Psoas muscle (tissue), 8 donors: Measurements from ENCODE around the gene AIG1. TPM values are rescaled to one million over a fixed set of nuclear protein-coding genes. Genes with fewer than 3 reads are reported as not detected.

Source experiments
- ATAC-seq, 4 donors: fragments of 200-7000 bp; cut with Tn5 transposase; one replicate each; pipeline ENCODE4 v1.9.1; 2020; ENCODE audit warnings: moderate library complexity in 3 of 4, mild to moderate bottlenecking in 2 of 4
- DNase-seq, 2 donors: peaks; one replicate each; pipeline ENCODE4 v3.0.0-alpha.2; 2020
- H3K27ac ChIP-seq: fragments of 200-600 bp; one replicate; pipeline ENCODE4 v1.8.0; 2022
- H3K27me3 ChIP-seq, 3 donors: fragments of 200-600 bp in 1 of 3; one replicate each; pipeline versions ENCODE4 v1.6.1 to v1.8.0; 2013 to 2022; ENCODE audit warnings: low read length in 2 of 3, mild to moderate bottlenecking in 2 of 3, moderate library complexity in 1 of 3; ENCODE audit not compliant: insufficient read depth in 3 of 3
- H3K36me3 ChIP-seq, 2 donors: fragments of 200-600 bp in 1 of 2; one replicate each; pipeline versions ENCODE4 v1.6.1 to v1.8.0; 2013 to 2022; ENCODE audit warnings: low read depth in 1 of 2, mild to moderate bottlenecking in 1 of 2, moderate library complexity in 1 of 2; ENCODE audit not compliant: insufficient read depth in 1 of 2
- H3K4me1 ChIP-seq: fragments of 200-600 bp; one replicate; pipeline ENCODE4 v1.8.0; 2022
- H3K4me3 ChIP-seq: fragments of 200-600 bp; one replicate; pipeline ENCODE4 v1.8.0; 2022; ENCODE audit warnings: mild to moderate bottlenecking
- H3K9me3 ChIP-seq: fragments of 200-600 bp; one replicate; pipeline ENCODE4 v1.8.0; 2022
- WGBS, 3 donors: extraction: QIAGEN DNeasy Blood & Tissue Kit; methylation state at CpG; one replicate each; pipeline versions ENCODE4 v1.1.6 to v1.1.7; 2013; 5-methylcytosine and 5-hydroxymethylcytosine counted together
- intact Hi-C, 2 donors: fragments of 100-400 bp; cut with DNase I; formaldehyde crosslinking; loops; one replicate each; pipeline versions ENCODE4 v1.11.0 to v1.14.2; 2022
- polyA plus RNA-seq, 3 donors: library from polyadenylated mRNA; stranded (reverse); fragments of 200-250 nt; gene quantifications; one replicate each; pipeline ENCODE4 v1.2.3, GENCODE V29; 2013
- total RNA-seq, 4 donors: library from RNA; stranded (reverse); fragmentation: NEBNext Ultra II Directional in 2 of 4; extraction: Animal tissue kit (Norgen Biotek cat#: 25700) in 2 of 4; gene quantifications; one replicate each; pipeline versions ENCODE4 v1.2.1 to v1.2.4, GENCODE V29; 2021 to 2023
- TF ChIP-seq, protein P1 (sequence below): fragments of 200-600 bp; IDR thresholded peaks from one replicate; pipeline ENCODE4 v1.8.0; 2022; ENCODE audit warnings: antibody characterized with exemption
- donor health status: healthy with polysubstance abuse.
- donor health status: DM: no; HTN: no; CAD: no; lungs with moderate emphysema.
- donor health status: Bipolar disorder and iron deficiency.
- donor health status: healthy.
- donor health status: DM: yes; HTN: yes; CAD: no.
- donor health status: DM: no; HTN: no; CAD: no.
- donor health status: DM: no; HTN: no; CAD: no.
- donor health status: DM: yes; HTN: yes; CAD: no.

Gene AIG1
- total and polyA plus RNA-seq, 7 donors, result 4.0 to 24.6 (median 5.8) TPM

DNA sequence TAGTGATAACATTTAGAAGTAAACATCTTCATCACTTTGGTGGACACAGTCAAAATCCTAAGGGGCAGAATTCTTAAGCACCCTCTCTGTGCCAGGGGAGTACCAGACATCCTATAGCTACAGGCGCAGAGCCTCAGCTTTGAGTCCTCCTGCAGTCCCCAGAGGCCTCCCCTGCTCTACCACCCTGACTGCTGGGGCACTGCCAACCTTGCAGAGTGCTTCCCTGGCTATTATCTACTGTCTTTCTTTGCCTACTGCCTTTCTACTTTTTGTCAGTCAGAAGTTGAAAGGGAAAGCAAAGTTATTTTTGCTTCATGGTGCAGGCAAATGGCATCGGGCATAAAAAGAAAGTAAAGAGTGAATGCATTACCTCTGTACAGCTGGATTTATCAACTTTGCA, 80.1 kb downstream of the AIG1 start:
- DNase-seq (no peak), ATAC-seq (no peak)
- Histone ChIP-seq H3K9me3 (no peaks in the 10 kb centered on the region), H3K27me3 (no peaks in the 10 kb centered on the region), H3K4me3 (no peak overlapping the region), H3K27ac (no peak overlapping the region), H3K36me3 (peaks cover 0 to 13% of the 10 kb centered on the region in 2 donors), H3K4me1 (no peaks in the 10 kb centered on the region)
- 82 to 89% (median 87%) methylated on average over 2 of the region's 2 CpGs for WGBS, 3 donors
- TF ChIP-seq, protein P1, sequence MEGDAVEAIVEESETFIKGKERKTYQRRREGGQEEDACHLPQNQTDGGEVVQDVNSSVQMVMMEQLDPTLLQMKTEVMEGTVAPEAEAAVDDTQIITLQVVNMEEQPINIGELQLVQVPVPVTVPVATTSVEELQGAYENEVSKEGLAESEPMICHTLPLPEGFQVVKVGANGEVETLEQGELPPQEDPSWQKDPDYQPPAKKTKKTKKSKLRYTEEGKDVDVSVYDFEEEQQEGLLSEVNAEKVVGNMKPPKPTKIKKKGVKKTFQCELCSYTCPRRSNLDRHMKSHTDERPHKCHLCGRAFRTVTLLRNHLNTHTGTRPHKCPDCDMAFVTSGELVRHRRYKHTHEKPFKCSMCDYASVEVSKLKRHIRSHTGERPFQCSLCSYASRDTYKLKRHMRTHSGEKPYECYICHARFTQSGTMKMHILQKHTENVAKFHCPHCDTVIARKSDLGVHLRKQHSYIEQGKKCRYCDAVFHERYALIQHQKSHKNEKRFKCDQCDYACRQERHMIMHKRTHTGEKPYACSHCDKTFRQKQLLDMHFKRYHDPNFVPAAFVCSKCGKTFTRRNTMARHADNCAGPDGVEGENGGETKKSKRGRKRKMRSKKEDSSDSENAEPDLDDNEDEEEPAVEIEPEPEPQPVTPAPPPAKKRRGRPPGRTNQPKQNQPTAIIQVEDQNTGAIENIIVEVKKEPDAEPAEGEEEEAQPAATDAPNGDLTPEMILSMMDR, result no peak
- intact Hi-C loops, result no loop called here

DNA sequence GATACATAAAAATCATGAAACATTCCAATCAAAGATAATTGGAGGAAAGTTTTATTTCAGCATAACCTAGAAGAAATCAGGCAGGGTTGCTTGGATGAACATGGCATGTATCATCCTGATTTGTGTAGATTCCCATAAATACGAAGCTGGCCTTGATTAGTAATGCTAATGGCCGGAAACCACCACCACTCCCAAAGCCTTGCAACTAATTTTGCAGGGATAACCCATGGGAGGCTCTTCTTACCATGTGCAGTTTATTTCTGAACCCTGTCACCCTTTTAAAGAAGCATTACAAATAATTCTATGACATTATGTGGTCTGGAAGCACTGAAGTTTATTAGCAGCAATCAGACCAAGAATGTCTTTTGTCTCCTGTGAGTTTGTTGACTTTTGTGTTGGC, 80.8 kb downstream of the AIG1 start:
- TF ChIP-seq, protein P1, result no peak
- no peaks in the 10 kb centered on the region for H3K4me1 ChIP-seq
- WGBS, 3 donors, result 88 to 92% (median 92%) methylated on average over 2 of the region's 2 CpGs
- peaks cover 0 to 13% of the 10 kb centered on the region in 2 donors for H3K36me3 ChIP-seq
- H3K27me3 ChIP-seq, result no peaks in the 10 kb centered on the region
- DNase-seq (no peak), ATAC-seq (no peak)
- H3K4me3 ChIP-seq, result no peak overlapping the region
- H3K9me3 ChIP-seq, result no peaks in the 10 kb centered on the region
- H3K27ac ChIP-seq, result no peak overlapping the region
- intact Hi-C loops, result no loop called here

DNA sequence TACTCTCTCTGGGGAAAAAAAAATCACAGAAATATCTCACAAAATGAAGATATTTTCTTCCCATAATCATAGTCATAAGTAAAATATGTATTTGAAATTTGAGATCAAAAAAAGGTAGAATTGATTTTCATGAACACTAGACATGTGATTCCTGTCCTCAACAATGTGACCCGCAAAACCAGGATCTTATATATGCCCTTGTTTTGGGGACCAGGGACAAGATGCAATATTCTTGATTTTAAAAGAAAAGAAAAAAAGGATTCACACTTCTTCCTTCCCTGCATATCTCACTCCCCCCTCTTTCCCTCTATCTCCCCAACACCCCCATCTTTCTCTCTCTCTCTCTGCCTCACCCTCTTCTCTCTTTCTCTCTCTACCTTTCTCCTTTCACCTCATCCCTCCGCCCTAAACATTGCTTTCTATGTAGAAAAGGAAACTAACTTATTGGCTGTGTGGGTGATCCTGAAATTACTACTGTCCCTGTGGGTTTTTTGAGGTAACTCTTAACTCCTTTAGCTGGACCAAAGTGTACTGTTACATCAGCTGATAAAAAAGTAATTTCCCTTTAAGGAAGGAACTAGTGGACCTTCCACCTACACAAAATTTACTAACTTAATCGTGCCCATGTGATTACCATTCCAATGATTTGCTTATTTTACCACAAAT, 85.6 kb downstream of the AIG1 start:
- no peak overlapping the region for H3K27ac ChIP-seq
- DNase-seq, result no peak
- TF ChIP-seq, protein P1, result no peak
- H3K27me3 ChIP-seq, result no peaks in the 10 kb centered on the region
- no peak for ATAC-seq
- H3K9me3 ChIP-seq, result no peaks in the 10 kb centered on the region
- no peak overlapping the region for H3K4me3 ChIP-seq
- intact Hi-C loops, result loop anchor here in 1 of 2 donors (5.0 kb wide), 1 partner anchor 44 kb away; no protein-coding TSS in a partner anchor
- no peaks in the 10 kb centered on the region for H3K36me3 ChIP-seq
- H3K4me1 ChIP-seq, result no peaks in the 10 kb centered on the region
- WGBS, 3 donors, result 85 to 90% (median 87%) methylated on average over 3 of the region's 3 CpGs

DNA sequence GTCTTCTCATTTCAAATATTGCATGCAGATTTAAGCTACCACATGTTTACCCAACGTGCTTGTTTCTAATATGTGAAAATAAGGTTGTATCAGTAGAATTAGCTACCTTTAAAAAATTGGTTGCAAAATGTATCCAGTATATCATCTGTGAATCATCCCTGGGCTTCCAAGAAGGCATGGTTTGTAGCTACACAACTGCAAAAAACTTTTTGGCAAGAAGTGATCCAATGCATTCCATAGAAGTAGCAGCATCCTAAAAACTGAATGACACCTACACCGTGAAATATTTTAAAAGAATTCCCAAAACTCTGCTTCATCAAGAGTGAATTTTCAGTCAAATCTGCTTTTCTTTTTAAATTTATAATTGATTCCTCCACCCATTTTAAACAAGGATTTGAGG, 89.1 kb downstream of the AIG1 start:
- Histone ChIP-seq H3K4me3 (no peak overlapping the region), H3K27me3 (no peaks in the 10 kb centered on the region), H3K9me3 (no peaks in the 10 kb centered on the region), H3K36me3 (no peaks in the 10 kb centered on the region), H3K4me1 (no peaks in the 10 kb centered on the region), H3K27ac (no peak overlapping the region)
- ATAC-seq, result no peak
- TF ChIP-seq, protein P1, result no peak
- WGBS, 3 donors, result 74 to 92% (median 82%) methylated on average over 2 of the region's 2 CpGs
- DNase-seq, result no peak
- intact Hi-C loops, result loop anchor here (5.0 to 10.0 kb wide), 3 partner anchors 47 to 455 kb away; partner anchors contain the start of gene AIG1 (in 1 of the 2)

DNA sequence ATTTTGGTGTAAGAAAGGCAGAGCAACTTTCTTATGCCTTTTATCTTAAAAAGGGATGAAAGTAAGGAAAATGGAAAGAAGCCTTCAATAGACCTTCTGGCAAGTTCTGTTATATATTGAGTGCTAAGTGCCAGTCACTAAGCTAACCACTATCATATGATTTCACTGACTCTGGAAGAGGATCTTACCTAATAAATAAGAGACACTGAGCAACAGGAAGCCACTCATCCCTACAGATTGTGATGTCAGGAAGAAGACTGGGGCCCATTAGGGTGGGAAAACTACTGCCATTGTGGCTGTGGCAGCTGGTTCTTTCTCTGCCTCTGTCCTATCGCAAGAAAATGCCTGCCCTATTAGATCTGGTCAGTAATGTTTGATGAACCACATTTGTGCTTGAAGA, 89.6 kb downstream of the AIG1 start:
- Histone ChIP-seq H3K9me3 (no peaks in the 10 kb centered on the region), H3K27me3 (no peaks in the 10 kb centered on the region), H3K27ac (no peak overlapping the region), H3K4me1 (no peaks in the 10 kb centered on the region), H3K36me3 (no peaks in the 10 kb centered on the region), H3K4me3 (no peak overlapping the region)
- ATAC-seq (no peak), DNase-seq (no peak)
- intact Hi-C loops, result loop anchor here (10.0 kb wide), 2 partner anchors 85 to 455 kb away; partner anchors contain the start of gene AIG1 (in 1 of the 2)
- 87 to 100% (median 91%) methylated on average over 1 of the region's 1 CpG for WGBS, 3 donors
- TF ChIP-seq, protein P1, result no peak
